Germinal center (tissue), 1 donor: ENCODE results near the gene PLXNA2.
A peak's percentile ranks its signal among the peaks of the same experiment; 100 is the strongest.

Experiments used
- DNase-seq: peaks from one replicate; pipeline ENCODE4 v3.0.0; 2012; ENCODE audit warnings: mixed read lengths, low spot score

Gene PLXNA2

GRCh38 chr1:207993477-207994445, 250.4 kb downstream of the PLXNA2 start:
- DNase-seq = no peak

GRCh38 chr1:207992677-207993236, 251.4 kb downstream of the PLXNA2 start:
- no peak for DNase-seq

GRCh38 chr1:207991583-207992026, 252.6 kb downstream of the PLXNA2 start:
- no peak for DNase-seq

GRCh38 chr1:207990876-207991582, 253.2 kb downstream of the PLXNA2 start:
- no peak for DNase-seq

- DNase-seq = no peak
Observed at GRCh38 chr1:207990455-207990854, 253.7 kb downstream of the PLXNA2 start.

GRCh38 chr1:207988326-207989165, 255.6 kb downstream of the PLXNA2 start:
- DNase-seq = no peak

GRCh38 chr1:207987164-207987563, 257.0 kb downstream of the PLXNA2 start:
- DNase-seq = no peak

- no peak for DNase-seq
Observed at GRCh38 chr1:207985996-207986395, 258.2 kb downstream of the PLXNA2 start.

- no peak for DNase-seq
Observed at GRCh38 chr1:207984831-207985572, 259.2 kb downstream of the PLXNA2 start.

GRCh38 chr1:207983044-207983635, 261.0 kb downstream of the PLXNA2 start:
- no peak for DNase-seq

- DNase-seq = peak; percentile 57
Observed at GRCh38 chr1:207981976-207982375, 262.2 kb downstream of the PLXNA2 start.

GRCh38 chr1:207978441-207978840, 265.7 kb downstream of the PLXNA2 start:
- DNase-seq = no peak

- DNase-seq = no peak
Observed at GRCh38 chr1:207977876-207978275, 266.3 kb downstream of the PLXNA2 start.

GRCh38 chr1:207973898-207974568, 270.2 kb downstream of the PLXNA2 start:
- no peak for DNase-seq

GRCh38 chr1:207972337-207972736, 271.8 kb downstream of the PLXNA2 start:
- DNase-seq = no peak
